Ectodermal cell (in vitro differentiated cells): ENCODE measurements around the gene MAML3.

ENCODE experiments used
- H3K27ac ChIP-seq: 2 replicates; pipeline ENCODE4 v1.7.0; 2013; ENCODE audit warnings: mild to moderate bottlenecking, low read depth, low read length; ENCODE audit not compliant: insufficient read depth, poor library complexity, severe bottlenecking
- H3K27me3 ChIP-seq: 2 replicates; pipeline ENCODE4 v1.7.0; 2013; ENCODE audit warnings: mild to moderate bottlenecking, low read length; ENCODE audit not compliant: insufficient read depth, control insufficient read depth, poor library complexity, severe bottlenecking
- H3K36me3 ChIP-seq: one replicate; pipeline ENCODE4 v1.7.0; 2013; ENCODE audit warnings: low read length; ENCODE audit not compliant: control insufficient read depth, insufficient read depth
- H3K4me1 ChIP-seq: one replicate; pipeline ENCODE4 v1.7.0; 2013; ENCODE audit warnings: low read length; ENCODE audit not compliant: control insufficient read depth, insufficient read depth
- H3K4me3 ChIP-seq: 2 replicates; pipeline ENCODE4 v1.7.0; 2013; ENCODE audit warnings: low read depth, low read length, control low read depth; ENCODE audit not compliant: insufficient read depth
- H3K9me3 ChIP-seq: 2 replicates; pipeline ENCODE4 v1.7.0; 2013; ENCODE audit warnings: mild to moderate bottlenecking, low read length, moderate library complexity; ENCODE audit not compliant: control insufficient read depth
- WGBS, 2 experiments: methylation state at CpG; one replicate each; pipeline ENCODE4 v1.1.7; 2013; ENCODE audit warnings: missing lambda C conversion rate in 2 of 2; 5-methylcytosine and 5-hydroxymethylcytosine counted together

The MAML3 gene

DNA sequence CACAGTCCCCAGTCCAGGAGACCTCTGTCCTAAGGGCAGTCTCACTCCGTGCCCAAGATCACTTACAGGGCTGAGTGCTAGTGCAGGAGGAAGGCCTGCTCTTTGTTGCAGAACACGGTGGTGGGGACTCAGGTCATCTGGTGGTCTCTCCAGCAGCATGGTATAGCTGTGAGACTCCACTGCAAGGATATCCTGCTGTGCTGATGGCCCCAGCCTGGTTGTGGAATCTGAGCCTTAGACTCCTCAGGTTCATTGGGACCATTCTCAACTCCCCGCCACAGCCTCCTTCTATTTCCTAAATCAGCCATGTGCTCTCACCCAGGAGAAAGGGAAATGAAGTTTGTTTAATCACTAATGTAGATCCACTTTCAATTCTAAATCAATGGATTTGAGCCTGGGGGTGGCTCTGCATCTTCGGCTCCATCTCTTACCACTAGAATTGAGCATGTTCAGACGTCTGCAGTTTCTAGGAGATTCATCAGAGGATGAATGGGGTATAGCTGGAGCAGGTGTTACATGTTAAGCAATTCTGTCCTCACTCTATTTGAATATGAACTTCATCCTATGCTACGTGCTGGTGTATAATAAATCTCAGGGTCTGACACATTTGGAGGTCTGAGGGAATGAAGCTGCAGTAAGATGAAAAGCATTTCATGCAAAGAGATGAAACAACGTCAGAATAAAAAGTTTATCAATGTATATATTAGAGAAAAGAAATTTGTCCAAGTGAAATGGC lies 299.1 kb downstream of the MAML3 start:
- Histone ChIP-seq H3K4me1 (peaks cover 30% of the 10 kb centered on the region), H3K27ac (no peak overlapping the region), H3K36me3 (no peaks in the 10 kb centered on the region), H3K9me3 (no peaks in the 10 kb centered on the region), H3K27me3 (no peaks in the 10 kb centered on the region), H3K4me3 (no peak overlapping the region)
- WGBS, 2 experiments: 92% methylated on average over 7 of the region's 7 CpGs

DNA sequence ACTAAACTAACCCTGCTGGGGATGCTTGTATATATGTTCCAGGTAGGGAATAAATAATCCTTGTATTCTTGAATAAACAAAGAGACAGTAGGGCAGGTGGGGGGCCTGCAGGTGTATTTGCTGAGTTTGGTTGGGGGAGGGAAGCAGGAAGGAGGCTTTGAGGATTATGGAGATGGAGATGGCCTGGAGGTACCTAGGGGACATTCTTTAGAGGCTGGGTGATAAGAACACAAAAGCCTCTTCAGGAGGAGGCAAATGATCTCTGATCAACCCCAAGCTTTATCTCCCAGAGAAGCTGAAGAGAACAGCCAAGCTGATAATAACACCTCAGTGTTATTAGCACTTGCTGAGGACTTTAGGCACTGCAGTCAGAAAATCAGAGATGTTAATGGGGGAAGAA lies 300.7 kb downstream of the MAML3 start:
- Histone ChIP-seq H3K9me3 (no peaks in the 10 kb centered on the region), H3K4me3 (no peak overlapping the region), H3K36me3 (no peaks in the 10 kb centered on the region), H3K27me3 (no peaks in the 10 kb centered on the region), H3K27ac (no peak overlapping the region), H3K4me1 (peaks cover 37% of the 10 kb centered on the region)

DNA sequence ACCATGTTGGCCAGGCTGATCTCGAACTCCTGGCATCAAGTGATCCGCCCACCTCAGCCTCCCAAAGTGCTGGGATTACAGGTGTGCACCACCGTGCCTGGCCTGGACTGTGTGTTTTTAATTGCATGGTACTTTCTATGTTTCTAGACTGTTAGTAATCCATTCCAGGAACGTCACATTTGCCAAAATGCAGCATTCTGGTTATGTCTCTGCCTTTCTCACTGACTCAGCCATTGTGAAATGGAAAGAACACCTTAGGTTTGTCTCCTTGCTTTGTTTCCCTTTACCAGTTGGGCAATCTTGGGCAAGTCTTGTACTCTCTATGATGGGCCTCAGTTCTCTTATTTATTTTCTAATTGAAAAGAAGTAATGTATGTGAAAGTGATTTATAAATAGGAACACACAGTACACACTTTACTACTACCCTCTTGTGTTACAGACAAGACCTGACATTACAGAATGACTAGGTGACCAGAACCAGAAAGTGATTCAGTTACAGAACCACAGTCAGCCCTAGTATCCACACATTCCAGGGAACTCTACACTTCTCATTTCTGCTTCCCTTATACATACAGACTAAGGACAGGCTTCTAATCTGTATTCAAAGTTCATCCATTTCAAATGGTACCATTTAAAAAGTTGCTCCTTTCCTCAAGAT lies 301.2 kb downstream of the MAML3 start:
- H3K27me3 ChIP-seq: no peaks in the 10 kb centered on the region
- H3K27ac ChIP-seq: no peak overlapping the region
- H3K9me3 ChIP-seq: no peaks in the 10 kb centered on the region
- no peak overlapping the region for H3K4me3 ChIP-seq
- WGBS, 2 experiments: 79 to 80% methylated on average over 4 of the region's 4 CpGs
- H3K4me1 ChIP-seq: peaks cover 39% of the 10 kb centered on the region
- H3K36me3 ChIP-seq: no peaks in the 10 kb centered on the region

DNA sequence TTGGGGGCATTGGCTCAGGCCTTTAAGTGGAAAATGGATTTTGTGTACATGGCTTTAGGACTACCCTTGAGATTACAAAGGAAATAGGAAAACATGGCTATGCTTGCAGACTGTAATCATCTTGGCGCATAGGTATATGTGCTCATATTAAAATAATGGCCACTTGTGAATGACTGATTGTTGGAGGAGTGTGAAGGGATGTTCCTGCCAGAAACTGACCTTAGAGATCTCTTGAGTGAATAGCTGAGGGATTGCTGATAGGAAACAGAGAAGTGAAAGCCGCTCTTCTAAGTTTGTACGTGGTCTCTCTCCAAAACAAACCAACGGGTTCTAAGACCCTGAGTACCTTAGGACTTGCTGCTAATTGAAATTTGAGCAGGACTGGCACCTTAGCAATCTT lies 302.3 kb downstream of the MAML3 start:
- H3K4me3 ChIP-seq: no peak overlapping the region
- no peaks in the 10 kb centered on the region for H3K36me3 ChIP-seq
- H3K4me1 ChIP-seq: peaks cover 39% of the 10 kb centered on the region
- H3K27me3 ChIP-seq: no peaks in the 10 kb centered on the region
- WGBS, 2 experiments: 87 to 88% methylated on average over 4 of the region's 4 CpGs
- H3K9me3 ChIP-seq: no peaks in the 10 kb centered on the region
- H3K27ac ChIP-seq: no peak overlapping the region

DNA sequence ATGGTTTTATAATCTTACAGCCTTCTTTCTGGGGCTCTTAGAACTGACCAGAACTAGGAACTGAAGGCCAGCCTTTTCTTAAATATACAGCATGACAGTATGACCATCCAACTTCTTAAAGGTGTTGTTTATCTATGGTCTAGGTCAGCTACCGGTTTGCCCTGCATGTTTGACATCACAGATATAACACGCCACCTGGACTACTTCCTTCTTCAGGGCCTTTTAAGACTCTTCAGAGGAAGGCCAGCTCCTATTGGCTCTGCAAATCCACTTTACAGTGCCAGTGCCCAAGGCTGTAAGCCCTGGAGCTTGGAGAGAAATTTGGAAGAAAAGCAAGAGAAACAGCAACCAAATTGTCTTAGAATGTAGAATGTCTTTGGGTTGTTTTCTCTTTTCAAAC lies 302.9 kb downstream of the MAML3 start:
- peaks cover 37% of the 10 kb centered on the region for H3K4me1 ChIP-seq
- H3K4me3 ChIP-seq: no peak overlapping the region
- 84 to 95% methylated on average over 2 of the region's 2 CpGs for whole genome bisulfite sequencing, 2 experiments
- H3K36me3 ChIP-seq: no peaks in the 10 kb centered on the region
- no peaks in the 10 kb centered on the region for H3K27me3 ChIP-seq
- H3K9me3 ChIP-seq: no peaks in the 10 kb centered on the region
- H3K27ac ChIP-seq: no peak overlapping the region

DNA sequence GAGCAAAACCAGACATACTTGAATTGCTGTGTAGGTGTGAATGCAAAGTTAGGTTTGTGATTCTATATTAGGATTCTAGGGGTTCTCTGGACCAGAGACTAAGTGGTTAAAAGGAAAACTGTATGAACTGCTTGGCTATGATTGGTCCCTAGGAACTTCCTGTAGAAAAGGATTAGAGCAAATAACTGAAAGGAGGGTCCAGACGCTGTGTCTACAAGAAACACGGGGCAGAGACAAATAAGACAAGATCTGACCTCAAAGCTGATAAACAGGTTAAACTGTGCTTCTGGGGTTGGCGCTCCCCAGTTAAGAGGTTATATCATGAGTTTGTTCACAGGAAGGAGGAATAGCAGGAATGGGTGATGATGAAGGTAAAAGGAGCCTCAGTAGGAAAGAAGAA lies 304.8 kb downstream of the MAML3 start:
- no peaks in the 10 kb centered on the region for H3K36me3 ChIP-seq
- H3K9me3 ChIP-seq: no peaks in the 10 kb centered on the region
- H3K27me3 ChIP-seq: no peaks in the 10 kb centered on the region
- H3K4me3 ChIP-seq: no peak overlapping the region
- H3K4me1 ChIP-seq: peaks cover 31% of the 10 kb centered on the region
- H3K27ac ChIP-seq: no peak overlapping the region
- 52 to 62% methylated on average over 3 of the region's 3 CpGs for WGBS, 2 experiments

DNA sequence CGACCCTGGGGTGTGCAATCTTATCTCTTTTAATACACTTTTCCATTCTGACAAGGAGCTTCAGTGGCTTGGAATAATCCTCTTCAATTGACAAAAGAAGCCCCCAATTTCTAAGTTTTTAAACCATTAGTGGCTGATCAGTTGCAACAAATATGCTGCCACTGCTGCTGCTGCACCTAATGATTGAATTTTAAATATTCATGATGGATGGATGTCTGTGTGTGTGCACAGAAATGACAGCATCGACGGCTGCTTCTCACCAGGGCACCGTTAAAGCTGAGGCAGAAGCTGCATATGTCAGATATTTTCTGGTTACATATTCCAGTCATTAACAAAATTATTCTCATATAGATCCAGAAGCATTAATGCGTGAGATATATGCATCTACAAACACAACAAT lies 306.0 kb downstream of the MAML3 start:
- H3K27me3 ChIP-seq: no peaks in the 10 kb centered on the region
- no peaks in the 10 kb centered on the region for H3K9me3 ChIP-seq
- H3K36me3 ChIP-seq: no peaks in the 10 kb centered on the region
- 80 to 91% methylated on average over 5 of the region's 5 CpGs for WGBS, 2 experiments
- H3K4me3 ChIP-seq: no peak overlapping the region
- peak overlapping the region; percentile 64 for H3K27ac ChIP-seq
- H3K4me1 ChIP-seq: peaks cover 23% of the 10 kb centered on the region

DNA sequence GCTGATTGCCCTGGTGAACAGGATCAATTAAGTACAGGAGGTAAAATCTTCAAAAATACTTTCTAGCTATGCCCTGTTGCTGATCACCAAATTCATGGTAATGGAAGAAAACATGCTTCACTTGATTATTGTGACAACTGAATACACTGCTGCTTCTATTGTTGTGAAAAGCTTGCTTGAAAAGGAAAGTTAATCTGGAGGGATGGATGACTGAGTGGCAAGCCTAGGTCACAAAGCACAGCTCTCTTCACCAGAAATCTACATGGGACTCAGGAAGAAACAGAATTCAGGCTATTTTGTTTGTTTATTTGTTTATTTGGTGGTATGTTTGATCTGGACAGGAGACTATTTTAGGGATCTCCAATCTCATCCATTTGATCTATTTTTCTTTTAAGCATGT lies 306.4 kb downstream of the MAML3 start:
- no peak overlapping the region for H3K4me3 ChIP-seq
- H3K4me1 ChIP-seq: peaks cover 23% of the 10 kb centered on the region
- H3K27me3 ChIP-seq: no peaks in the 10 kb centered on the region
- H3K36me3 ChIP-seq: no peaks in the 10 kb centered on the region
- no peaks in the 10 kb centered on the region for H3K9me3 ChIP-seq
- peak overlapping the region; percentile 64 for H3K27ac ChIP-seq

DNA sequence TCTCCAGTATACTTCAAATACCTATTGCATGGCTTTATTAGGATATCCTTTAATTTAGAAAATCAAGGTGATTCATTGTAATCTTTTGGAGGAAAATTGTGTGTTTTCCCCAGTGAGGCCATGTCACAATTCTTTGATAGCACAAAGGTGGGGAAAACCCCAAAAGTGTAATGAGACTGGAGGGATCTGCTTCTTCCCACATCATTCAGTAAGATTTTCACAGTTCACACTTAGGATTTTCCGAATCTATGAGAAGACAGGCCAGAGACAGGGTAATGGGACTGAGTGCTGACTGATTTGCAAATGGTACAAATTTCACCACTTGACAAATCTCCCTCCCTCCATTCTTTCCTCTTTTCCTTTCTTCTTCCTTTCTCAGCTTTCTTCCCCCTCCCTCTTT lies 307.2 kb downstream of the MAML3 start:
- H3K36me3 ChIP-seq: no peaks in the 10 kb centered on the region
- H3K4me3 ChIP-seq: no peak overlapping the region
- no peaks in the 10 kb centered on the region for H3K9me3 ChIP-seq
- no peak overlapping the region for H3K27ac ChIP-seq
- H3K27me3 ChIP-seq: no peaks in the 10 kb centered on the region
- H3K4me1 ChIP-seq: peaks cover 23% of the 10 kb centered on the region
- 83 to 89% methylated on average over 1 of the region's 1 CpG for WGBS, 2 experiments

DNA sequence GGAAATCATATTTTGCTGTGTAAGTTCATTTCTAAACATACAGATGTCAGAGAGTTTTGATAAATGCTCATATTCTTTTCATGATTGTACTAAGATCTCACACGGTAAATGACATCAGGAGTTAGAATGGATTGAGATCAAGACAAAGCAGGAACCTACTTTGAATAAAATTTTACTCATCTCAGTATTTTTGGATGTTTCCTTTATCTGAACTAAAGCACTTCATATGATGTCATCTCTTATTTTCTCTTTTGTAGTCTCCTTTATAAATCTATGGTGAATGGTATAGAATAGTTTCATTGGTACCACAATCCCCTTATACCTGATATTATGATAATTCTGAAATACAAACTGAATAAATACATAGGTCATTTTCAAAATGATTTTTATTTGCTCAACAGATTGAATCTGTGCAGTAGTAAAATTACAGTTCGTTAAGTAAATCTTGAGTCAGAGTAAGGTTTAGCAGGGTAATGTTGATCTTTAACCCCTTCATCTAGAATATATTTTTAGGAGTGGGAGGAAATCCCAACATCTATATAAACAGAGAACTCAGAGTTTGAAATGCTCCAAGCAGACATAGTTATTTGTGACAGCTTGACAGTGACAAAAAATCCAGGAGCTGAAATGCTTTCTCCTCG lies 308.4 kb downstream of the MAML3 start:
- 92 to 98% methylated on average over 2 to 3 of the region's 3 CpGs for WGBS, 2 experiments
- Histone ChIP-seq H3K4me1 (peaks cover 31% of the 10 kb centered on the region), H3K36me3 (no peaks in the 10 kb centered on the region), H3K27me3 (no peaks in the 10 kb centered on the region), H3K9me3 (no peaks in the 10 kb centered on the region), H3K27ac (no peak overlapping the region), H3K4me3 (no peak overlapping the region)
